Spleen (tissue), 11 donors: ENCODE data around the gene TTC23L. TPM values are rescaled to one million over a fixed set of nuclear protein-coding genes. Genes with fewer than 3 reads are reported as not detected.
"Not testable (repeated sequence)": the region's sequence is repeated elsewhere in the genome, so short reads cannot be mapped to it uniquely, and the experiment has no call there.

Source experiments
- DNase-seq: peaks from one replicate; pipeline ENCODE4 v3.0.0-alpha.2; 2020
- H3K27ac ChIP-seq, 8 donors: fragments of 200-600 bp; sonication (generic) in 7 of 8; 1 replicate in 4 of 8; 2 replicates in 4 of 8; pipeline versions ENCODE4 v1.5.0 to v1.8.0; 2016 to 2021; ENCODE audit warnings: inconsistent platforms in 4 of 8, mild to moderate bottlenecking in 4 of 8, moderate library complexity in 1 of 8
- H3K27me3 ChIP-seq, 7 donors: fragments of 200-600 bp; sonication (generic) in 6 of 7; replicated peaks in 1 of 7; 1 replicate in 4 of 7; 2 replicates in 3 of 7; pipeline versions ENCODE4 v1.5.0 to v1.8.0; 2016 to 2021; ENCODE audit warnings: inconsistent platforms in 3 of 7, mild to moderate bottlenecking in 1 of 7
- H3K36me3 ChIP-seq, 6 donors: fragments of 200-600 bp; sonication (generic) in 5 of 6; 1 replicate in 4 of 6; 2 replicates in 2 of 6; pipeline versions ENCODE4 v1.5.0 to v1.8.0; 2016 to 2021; ENCODE audit warnings: inconsistent platforms in 2 of 6
- H3K4me1 ChIP-seq, 6 donors: fragments of 200-600 bp; sonication (generic) in 5 of 6; 1 replicate in 3 of 6; 2 replicates in 3 of 6; pipeline versions ENCODE4 v1.5.0 to v1.8.0; 2016 to 2021; ENCODE audit warnings: inconsistent platforms in 3 of 6
- H3K4me3 ChIP-seq, 8 donors: fragments of 200-600 bp; sonication (generic) in 7 of 8; 1 replicate in 4 of 8; 2 replicates in 4 of 8; pipeline versions ENCODE4 v1.5.0 to v1.8.0; 2016 to 2021; ENCODE audit warnings: inconsistent platforms in 4 of 8, mild to moderate bottlenecking in 4 of 8, moderate library complexity in 2 of 8
- H3K9me3 ChIP-seq, 8 donors: fragments of 200-600 bp; sonication (generic) in 7 of 8; 1 replicate in 4 of 8; 2 replicates in 4 of 8; pipeline versions ENCODE4 v1.5.0 to v1.8.0; 2016 to 2021; ENCODE audit warnings: inconsistent platforms in 4 of 8
- POLR2A ChIP-seq, 3 donors: fragments of 450-650 bp; IDR thresholded peaks; one replicate each; pipeline ENCODE4 v1.5.1; 2017; ENCODE audit warnings: antibody characterized with exemption in 3 of 3, mild to moderate bottlenecking in 1 of 3
- POLR2AphosphoS5 ChIP-seq, 3 donors: sonication (generic); formaldehyde crosslinking; IDR thresholded peaks; one replicate each; pipeline ENCODE4 v1.5.1; 2017; ENCODE audit warnings: antibody characterized with exemption in 3 of 3
- WGBS, 5 donors: extraction: QIAGEN DNeasy Blood & Tissue Kit in 3 of 5; methylation state at CpG; one replicate each; pipeline versions ENCODE4 v1.1.5 to v1.1.7; 2013 to 2018; 5-methylcytosine and 5-hydroxymethylcytosine counted together
- intact Hi-C: fragments of 100-400 bp; cut with DNase I; formaldehyde crosslinking; loops from one replicate; pipeline ENCODE4 v1.15.0; 2023; ENCODE audit warnings: low total_unique reads
- polyA plus RNA-seq, 3 donors: library from polyadenylated mRNA; stranded (reverse); fragments of 200-250 nt; gene quantifications; one replicate each; pipeline ENCODE4 v1.2.1, GENCODE V29; 2013
- total RNA-seq, 7 donors: library from RNA; depleted of rRNA in 3 of 7; stranded (reverse); fragments of >200 nt in 3 of 7; fragmentation: NEBNext Ultra II Directional in 4 of 7; extraction: Animal tissue kit (Norgen Biotek cat#: 25700) in 4 of 7; gene quantifications; one replicate each; pipeline versions ENCODE4 v1.1.0 to v1.2.1, GENCODE V29; 2016 to 2021
- TF ChIP-seq, protein P1 (sequence below), 11 experiments: fragments of 200-600 bp in 7 of 11; fragments of 450-650 bp in 4 of 11; sonication (generic) in 4 of 11; IDR thresholded peaks in 8 of 11; conservative IDR thresholded peaks in 3 of 11; 1 replicate in 7 of 11; 2 replicates in 4 of 11; pipeline versions ENCODE4 v1.4.0 to v1.8.0; 2016 to 2021; ENCODE audit warnings: antibody characterized with exemption in 11 of 11, inconsistent platforms in 4 of 11, mild to moderate bottlenecking in 1 of 11
- donor health status: healthy with polysubstance abuse.
- donor health status: DM: no; HTN: no; CAD: no; lungs with moderate emphysema.
- donor health status: DM: no; HTN: no; CAD: no.
- donor health status: Bipolar disorder and iron deficiency.
- donor health status: healthy.
- donor health status: DM: no; HTN: no; CAD: no.
- donor health status: DM: yes; HTN: yes; CAD: no.

The TTC23L gene
- total and polyA plus RNA-seq, 10 donors = 0.07 to 0.42 (median 0.24) TPM; not detected in 4

DNA sequence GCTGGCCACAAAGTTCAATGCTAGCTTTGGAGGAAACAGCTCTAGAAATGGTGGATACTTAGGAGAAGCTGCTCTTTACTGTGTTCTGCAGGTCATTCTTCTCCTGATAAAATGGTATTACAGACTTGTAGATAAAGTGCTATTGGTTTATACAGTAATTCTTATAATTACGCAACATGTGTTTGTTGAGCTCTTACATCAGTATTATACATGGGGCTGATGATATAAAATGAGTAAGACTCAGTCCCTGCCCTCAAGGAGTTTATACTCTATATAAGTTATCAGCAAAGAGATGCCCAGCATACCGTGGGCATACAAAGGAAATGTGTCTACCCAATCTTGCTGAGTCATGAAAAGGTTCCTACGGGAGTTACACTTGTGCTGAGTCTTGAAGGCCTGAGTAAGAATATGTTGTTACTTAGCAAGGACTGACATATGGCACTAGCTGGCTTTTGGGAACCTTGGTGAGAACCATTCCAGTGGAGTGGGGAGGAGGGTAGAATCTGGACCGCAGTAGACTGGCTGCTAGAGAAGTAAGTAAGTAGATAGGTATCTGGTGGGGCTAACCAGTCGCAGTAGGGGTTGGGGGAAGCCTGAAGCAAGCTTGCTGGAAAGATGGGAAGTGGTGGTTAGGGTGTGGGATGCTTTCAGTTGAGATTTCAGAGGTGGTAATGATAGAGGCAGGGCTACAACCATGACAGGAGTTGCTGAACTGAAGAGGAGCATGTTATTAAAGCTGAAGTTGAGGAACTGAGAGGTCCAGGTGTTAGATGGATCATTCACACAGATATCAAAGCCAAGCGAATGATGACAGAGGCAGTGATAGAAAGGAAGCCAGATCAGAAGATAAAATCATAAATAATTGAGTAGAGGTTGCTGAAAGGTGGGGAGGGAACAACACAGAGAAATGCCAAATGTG lies 11.1 kb upstream of the TTC23L start:
- intact Hi-C loops = no loop called here
- H3K27ac ChIP-seq = no peak overlapping the region
- H3K36me3 ChIP-seq = peaks cover 0 to 100% (median 30%) of the 10 kb centered on the region in 6 donors
- no peak overlapping the region for H3K4me3 ChIP-seq
- no peaks in the 10 kb centered on the region for H3K4me1 ChIP-seq
- TF ChIP-seq POLR2AphosphoS5 (IDR thresholded peaks at IDR 0.05) (no peak), POLR2A (IDR thresholded peaks at IDR 0.05) (no peak)
- TF ChIP-seq, protein P1, sequence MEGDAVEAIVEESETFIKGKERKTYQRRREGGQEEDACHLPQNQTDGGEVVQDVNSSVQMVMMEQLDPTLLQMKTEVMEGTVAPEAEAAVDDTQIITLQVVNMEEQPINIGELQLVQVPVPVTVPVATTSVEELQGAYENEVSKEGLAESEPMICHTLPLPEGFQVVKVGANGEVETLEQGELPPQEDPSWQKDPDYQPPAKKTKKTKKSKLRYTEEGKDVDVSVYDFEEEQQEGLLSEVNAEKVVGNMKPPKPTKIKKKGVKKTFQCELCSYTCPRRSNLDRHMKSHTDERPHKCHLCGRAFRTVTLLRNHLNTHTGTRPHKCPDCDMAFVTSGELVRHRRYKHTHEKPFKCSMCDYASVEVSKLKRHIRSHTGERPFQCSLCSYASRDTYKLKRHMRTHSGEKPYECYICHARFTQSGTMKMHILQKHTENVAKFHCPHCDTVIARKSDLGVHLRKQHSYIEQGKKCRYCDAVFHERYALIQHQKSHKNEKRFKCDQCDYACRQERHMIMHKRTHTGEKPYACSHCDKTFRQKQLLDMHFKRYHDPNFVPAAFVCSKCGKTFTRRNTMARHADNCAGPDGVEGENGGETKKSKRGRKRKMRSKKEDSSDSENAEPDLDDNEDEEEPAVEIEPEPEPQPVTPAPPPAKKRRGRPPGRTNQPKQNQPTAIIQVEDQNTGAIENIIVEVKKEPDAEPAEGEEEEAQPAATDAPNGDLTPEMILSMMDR (IDR thresholded peaks at IDR 0.05 in 8 of 11, conservative IDR thresholded peaks at IDR 0.05 in 3 of 11) = no peak
- H3K9me3 ChIP-seq = no peaks in the 10 kb centered on the region
- DNase-seq = no peak
- 73 to 79% (median 77%) methylated on average over 6 of the region's 6 CpGs for WGBS, 5 donors
- no peaks in the 10 kb centered on the region for H3K27me3 ChIP-seq

DNA sequence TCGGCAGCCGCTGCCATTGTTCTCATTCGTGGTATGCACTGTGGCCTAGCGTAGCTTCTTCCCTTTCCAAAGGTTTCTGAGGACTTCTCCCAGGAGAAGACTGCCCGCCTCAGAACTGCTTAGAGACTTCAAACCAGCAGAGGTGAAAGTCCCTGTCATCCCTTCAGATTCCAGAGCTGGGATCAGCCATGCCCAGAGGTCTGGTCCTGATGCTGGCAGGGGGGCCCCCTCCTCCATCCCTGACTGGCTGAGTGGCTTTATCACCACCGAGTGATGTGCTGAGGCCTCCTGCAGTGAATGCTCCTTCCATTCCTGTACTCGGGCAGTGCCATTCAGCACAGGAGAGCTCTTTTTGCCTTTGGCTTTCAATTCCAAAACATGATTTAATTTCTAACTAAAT lies 8.1 kb upstream of the TTC23L start:
- DNase-seq, H3K27me3 ChIP-seq, H3K4me3 ChIP-seq, H3K9me3 ChIP-seq, intact Hi-C loops, H3K27ac ChIP-seq, H3K4me1 ChIP-seq: not testable (repeated sequence)
- WGBS, 5 donors = 79 to 94% (median 85%) methylated on average over 7 of the region's 7 CpGs
- H3K36me3 ChIP-seq = peaks cover 0 to 78% (median 20%) of the 10 kb centered on the region in 6 donors

DNA sequence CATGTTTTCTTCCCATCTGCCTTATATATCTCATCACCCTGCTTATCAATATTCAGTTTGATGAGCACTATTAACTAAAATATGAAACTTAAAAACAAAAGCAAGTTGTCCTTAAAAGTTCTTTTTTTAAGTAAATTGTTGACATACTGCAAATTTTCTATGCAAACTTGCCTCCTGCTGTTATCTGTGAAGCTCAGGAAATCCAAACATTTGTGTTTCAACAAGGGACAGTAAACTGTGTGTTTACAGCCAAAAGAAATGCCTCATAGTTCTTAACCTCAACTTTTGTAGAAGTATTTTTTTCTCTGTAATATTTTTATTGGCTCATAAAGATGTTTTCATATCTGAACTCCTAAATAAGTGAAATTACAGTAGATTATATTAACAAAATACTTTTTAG lies 7.7 kb upstream of the TTC23L start:
- no peak overlapping the region for H3K27ac ChIP-seq
- peaks cover 0 to 73% (median 20%) of the 10 kb centered on the region in 6 donors for H3K36me3 ChIP-seq

DNA sequence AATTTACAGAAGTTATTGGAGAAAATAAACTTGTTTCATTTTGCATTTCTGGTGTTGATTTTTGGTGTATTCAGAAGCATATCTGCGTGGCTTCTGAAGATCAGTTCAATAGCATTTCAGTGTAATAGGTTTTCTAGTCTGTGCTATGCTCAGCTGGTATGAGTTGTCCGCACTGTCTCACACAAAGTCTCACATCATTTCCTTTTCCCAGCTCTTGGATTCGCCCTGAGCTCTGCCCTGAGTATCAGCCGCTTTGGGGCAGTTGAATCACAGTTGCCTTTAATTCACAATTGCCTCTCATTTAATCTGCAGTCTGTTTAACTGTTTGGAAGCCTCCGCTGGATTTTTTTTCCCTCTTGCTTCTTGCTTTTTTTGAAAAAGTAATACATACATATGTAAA lies 6.4 kb upstream of the TTC23L start:
- DNase-seq = no peak
- WGBS, 5 donors = 89 to 93% (median 92%) methylated on average over 5 of the region's 5 CpGs
- H3K36me3 ChIP-seq = peaks cover 0 to 60% (median 11%) of the 10 kb centered on the region in 6 donors
- no peak overlapping the region for H3K27ac ChIP-seq
- no peak overlapping the region for H3K4me3 ChIP-seq
- no peak for TF ChIP-seq POLR2A (IDR thresholded peaks at IDR 0.05)
- no peak for TF ChIP-seq POLR2AphosphoS5 (IDR thresholded peaks at IDR 0.05)
- no peaks in the 10 kb centered on the region for H3K27me3 ChIP-seq
- intact Hi-C loops = no loop called here
- H3K4me1 ChIP-seq = no peaks in the 10 kb centered on the region
- no peaks in the 10 kb centered on the region for H3K9me3 ChIP-seq

More for the DNA sequence above, 7.7 kb upstream of the TTC23L start:
- TF ChIP-seq, protein P1 (IDR thresholded peaks at IDR 0.05 in 8 of 11, conservative IDR thresholded peaks at IDR 0.05 in 3 of 11) = no peak
- TF ChIP-seq POLR2AphosphoS5 (IDR thresholded peaks at IDR 0.05) (no peak), POLR2A (IDR thresholded peaks at IDR 0.05) (no peak)
- no peak for DNase-seq
- intact Hi-C loops = no loop called here
- no peaks in the 10 kb centered on the region for H3K9me3 ChIP-seq
- no peak overlapping the region for H3K4me3 ChIP-seq
- H3K4me1 ChIP-seq = no peaks in the 10 kb centered on the region
- no peaks in the 10 kb centered on the region for H3K27me3 ChIP-seq

DNA sequence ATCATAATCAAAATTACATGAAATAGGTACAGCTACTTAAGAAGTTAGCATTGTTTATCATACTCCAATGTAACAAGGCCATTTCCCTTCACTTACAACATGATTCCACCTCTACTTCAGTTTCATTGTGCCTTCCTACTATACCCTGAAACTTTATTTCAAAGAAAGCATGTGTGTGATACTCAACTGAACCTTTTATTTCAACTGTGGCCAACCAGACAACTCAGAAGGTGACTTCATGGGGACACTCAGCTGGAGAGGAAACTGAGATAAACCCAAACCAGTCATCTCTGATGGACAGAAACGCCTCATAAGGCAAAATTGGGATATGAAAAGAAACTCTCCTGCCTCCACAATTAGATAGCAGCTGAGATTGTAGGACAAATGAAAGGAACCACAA lies 5.9 kb upstream of the TTC23L start:
- no peak overlapping the region for H3K4me3 ChIP-seq
- H3K9me3 ChIP-seq = no peaks in the 10 kb centered on the region
- no peak overlapping the region for H3K27ac ChIP-seq
- intact Hi-C loops = no loop called here
- no peaks in the 10 kb centered on the region for H3K27me3 ChIP-seq
- 70 to 93% (median 85%) methylated on average over 1 of the region's 1 CpG for WGBS, 5 donors
- H3K36me3 ChIP-seq = peaks cover 0 to 55% (median 9%) of the 10 kb centered on the region in 6 donors
- peaks cover 0 to 1% (median 0%) of the 10 kb centered on the region in 6 donors for H3K4me1 ChIP-seq
- DNase-seq = no peak
- TF ChIP-seq, protein P1 (IDR thresholded peaks at IDR 0.05 in 8 of 11, conservative IDR thresholded peaks at IDR 0.05 in 3 of 11) = no peak
- no peak for TF ChIP-seq POLR2AphosphoS5 (IDR thresholded peaks at IDR 0.05)
- no peak for TF ChIP-seq POLR2A (IDR thresholded peaks at IDR 0.05)
